ENCODE results near the gene LONP2. TPM values are rescaled to one million over a fixed set of nuclear protein-coding genes. Genes with fewer than 3 reads are reported as not detected.

Gene LONP2
- total and polyA plus RNA-seq, 10 of the 15 experiments (the other 5 are each of a cell fraction or from before 2014, with no cell fraction given): 8.3 to 48.0 (median 34.8) TPM

- peak; percentile 40 for ATAC-seq
- Histone ChIP-seq H3K4me1 (ENCODE audit: control insufficient read depth, insufficient read depth, low read length) (no peaks in the 10 kb centered on the region; the same call in 1 of the 2 replicates), H3K4me2 (ENCODE audit: control insufficient read depth, insufficient read depth) (peak overlapping the region; percentile 73), H3K27ac (ENCODE audit: control insufficient read depth, insufficient read depth) (peak overlapping the region; percentile 79), H3K27me3 (replicated peaks in 1 of 2; ENCODE audit: control insufficient read depth in 2 of 2, insufficient read depth in 2 of 2, low read length in 1 of 2) (no peaks in the 10 kb centered on the region), H3K9me3 (replicated peaks; ENCODE audit: control insufficient read depth, insufficient read depth, low read length) (no peaks in the 10 kb centered on the region), H3K79me2 (ENCODE audit: control insufficient read depth, insufficient read depth, low read length) (peaks cover 54% of the 10 kb centered on the region), H3K36me3 (ENCODE audit: control insufficient read depth in 2 of 2, insufficient read depth in 2 of 2, low read length in 1 of 2) (no peaks in the 10 kb centered on the region), H3K9ac (ENCODE audit: control insufficient read depth, insufficient read depth, low read length) (peak overlapping the region; percentile 71), H4K20me1 (ENCODE audit: control insufficient read depth, insufficient read depth) (no peaks in the 10 kb centered on the region), H2AFZ (ENCODE audit: control insufficient read depth, low read depth, low read length) (no peak overlapping the region), H3K4me3 (peak overlapping the region; percentile 93)
- WGBS (ENCODE audit: insufficient coverage, insufficient replicate concordance, low lambda C conversion rate, missing lambda C conversion rate): under 1% methylated on average over 15 of the region's 15 CpGs
- in situ Hi-C loops (cut with MboI): no loop called here
- TSS peak; percentile 75 for BruUV-seq (replicated peaks)
- intact Hi-C loops (cut with micrococcal nuclease; ENCODE audit: unreplicated experiment): loop anchor here (2.0 kb wide), 1 partner anchor 17 kb away; no protein-coding TSS in a partner anchor
- ChIA-PET CTCF (interaction anchor here (0.8 to 2.4 kb wide), 7 partner anchors 16 to 242 kb away, joined by 3 to 14 read pairs (median 5); no protein-coding TSS in a partner anchor), RAD21 (ENCODE audit: unreplicated experiment) (interaction anchor here (0.6 to 4.4 kb wide), 7 partner anchors 14 to 239 kb away, joined by 3 to 30 read pairs (median 4); no protein-coding TSS in a partner anchor), POLR2A (interaction anchor here (0.6 to 1.5 kb wide), 10 partner anchors 10 to 65 kb away, joined by 3 to 9 read pairs (median 4); no protein-coding TSS in a partner anchor), SMC1A (ENCODE audit: uncharacterized antibody, unreplicated experiment) (interaction anchor here (0.7 to 12.1 kb wide), 8 partner anchors 10 to 239 kb away, joined by 3 to 112 read pairs (median 4); no protein-coding TSS in a partner anchor)
- peak; percentile 83 for FAIRE-seq
- no peak for DNase-seq (ENCODE audit: low read depth, low spot score)
- TF ChIP-seq SMARCA5 (IDR thresholded peaks at IDR 0.05): peak; percentile 21; the same call in 1 of the 2 replicates
- no peak for TF ChIP-seq REST (IDR thresholded peaks at IDR 0.05; ENCODE audit: low read depth, low read length)
- no peak for TF ChIP-seq IKZF1 (conservative IDR thresholded peaks at IDR 0.05)
- no peak for TF ChIP-seq ZNF622 (IDR thresholded peaks at IDR 0.05)
- no peak for TF ChIP-seq CUX1 (IDR thresholded peaks at IDR 0.05; ENCODE audit: insufficient replicate concordance, low read depth, low read length)
- no peak for TF ChIP-seq ASH2L (IDR thresholded peaks at IDR 0.05; ENCODE audit: borderline replicate concordance, low read depth)
- TF ChIP-seq MLLT1 (IDR thresholded peaks at IDR 0.05): 0 out of 2 replicates have a peak, but pooled peaks have one; percentile 19
- no peak for TF ChIP-seq NR2C2 (IDR thresholded peaks at IDR 0.05; ENCODE audit: borderline replicate concordance, control insufficient read depth, insufficient read length, low read depth)
- 0 out of 2 replicates have a peak, but pooled peaks have one; percentile 27 for TF ChIP-seq POLR2A (IDR thresholded peaks at IDR 0.05; ENCODE audit: low read depth, low read length)
- no peak for TF ChIP-seq IRF5 (IDR thresholded peaks at IDR 0.05; ENCODE audit: borderline replicate concordance)
- no peak for TF ChIP-seq ZNF24 (IDR thresholded peaks at IDR 0.05)
Observed at GRCh38 chr16:48383877-48384519, 139.9 kb downstream of the LONP2 start.
